HG02884 (cell line): Measurements from ENCODE around the gene SEMA6D.

Source experiments
- ATAC-seq: cut with Tn5 transposase; IDR thresholded peaks from one replicate; pipeline ENCODE4 v1.9.1; 2021; ENCODE audit warnings: mild to moderate bottlenecking, moderate library complexity; ENCODE audit not compliant: unreplicated experiment

Gene SEMA6D

GRCh38 chr15:47786371-47786770, 69.1 kb downstream of the SEMA6D start:
- ATAC-seq, result no peak

- no peak for ATAC-seq
Measured at GRCh38 chr15:47787875-47788274, 70.6 kb downstream of the SEMA6D start.

DNA sequence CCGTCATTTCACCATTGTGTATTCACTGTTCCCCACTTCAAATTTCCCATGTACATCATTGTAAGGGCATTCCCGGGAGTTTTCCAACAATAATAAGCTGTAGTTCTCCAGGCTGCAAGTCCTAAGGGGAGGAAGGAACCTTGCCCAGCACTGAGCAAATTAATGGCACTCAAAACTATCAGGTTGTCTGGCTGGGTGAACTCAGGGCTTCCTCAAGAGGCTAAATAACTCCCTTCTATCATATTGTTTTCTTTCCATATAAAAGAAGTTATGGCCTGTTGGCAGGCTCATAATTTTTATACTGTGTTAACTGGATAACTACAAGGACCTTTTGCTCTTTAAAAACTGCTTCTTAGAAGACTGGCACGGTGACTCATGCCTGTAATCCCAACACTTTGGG, 71.4 kb downstream of the SEMA6D start:
- ATAC-seq, result no peak

DNA sequence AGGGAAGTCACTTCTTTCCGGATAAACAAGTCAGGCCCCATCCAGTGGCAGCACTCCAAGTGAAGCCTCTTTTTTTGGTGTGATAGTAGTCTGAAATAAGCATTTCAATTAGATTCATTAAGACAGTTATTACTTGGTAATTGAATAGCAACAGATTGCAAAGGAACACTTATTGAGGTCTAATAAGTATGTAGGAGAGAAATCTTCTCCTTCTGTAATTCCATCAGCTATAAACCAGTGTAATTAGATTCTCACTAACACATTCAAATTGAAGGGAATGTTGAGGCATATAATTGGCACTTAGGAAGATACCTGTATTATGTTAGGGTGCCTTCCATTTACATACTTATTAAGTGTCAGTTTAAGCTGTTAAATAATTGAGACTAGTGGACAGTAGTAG, 73.9 kb downstream of the SEMA6D start:
- ATAC-seq, result no peak

GRCh38 chr15:47792231-47792630, 74.9 kb downstream of the SEMA6D start:
- ATAC-seq, result no peak

GRCh38 chr15:47794252-47794914, 77.1 kb downstream of the SEMA6D start:
- ATAC-seq, result no peak

DNA sequence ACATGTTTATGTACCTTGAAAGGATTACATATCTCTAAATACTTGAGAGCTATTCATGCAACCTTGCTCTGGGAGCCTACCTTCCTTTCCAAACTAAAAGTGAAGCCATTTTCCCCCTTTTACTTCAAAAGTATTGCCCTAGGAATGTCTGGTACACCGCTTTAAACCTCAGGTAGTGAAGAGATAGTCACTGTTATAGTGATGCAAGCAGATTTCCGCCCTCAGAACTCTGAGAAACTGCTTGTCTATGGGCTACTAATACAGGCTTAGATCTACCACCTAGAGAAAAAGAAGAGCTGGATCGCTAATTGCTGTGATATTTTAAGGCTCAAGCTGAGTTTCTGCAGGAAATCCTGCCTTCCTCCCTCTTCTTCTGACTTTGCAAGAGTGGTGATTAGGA, 78.6 kb downstream of the SEMA6D start:
- ATAC-seq, result no peak

DNA sequence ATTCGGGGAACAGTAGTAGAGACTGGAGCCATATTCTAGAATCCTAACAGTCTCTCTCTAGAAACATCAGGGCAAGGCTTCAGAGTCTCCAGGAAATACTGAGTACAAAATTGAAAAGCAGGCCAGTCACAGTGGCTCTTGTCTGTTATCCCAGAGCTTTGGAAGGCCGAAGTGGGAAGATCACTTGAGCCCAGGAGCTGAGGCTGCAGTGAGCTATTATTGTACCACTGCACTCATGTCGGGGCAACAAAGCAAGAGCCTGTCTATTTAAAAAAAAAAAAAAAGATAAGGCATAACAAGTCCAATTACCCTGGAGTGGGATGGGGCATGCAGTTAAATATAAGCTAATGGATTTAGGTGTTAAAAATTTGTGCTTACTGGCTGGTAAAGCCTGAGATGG, 79.0 kb downstream of the SEMA6D start:
- ATAC-seq, result no peak

- no peak for ATAC-seq
Measured at GRCh38 chr15:47796830-47797229, 79.5 kb downstream of the SEMA6D start.

GRCh38 chr15:47801522-47801921, 84.2 kb downstream of the SEMA6D start:
- no peak for ATAC-seq

GRCh38 chr15:47802216-47802615, 84.9 kb downstream of the SEMA6D start:
- ATAC-seq, result no peak

DNA sequence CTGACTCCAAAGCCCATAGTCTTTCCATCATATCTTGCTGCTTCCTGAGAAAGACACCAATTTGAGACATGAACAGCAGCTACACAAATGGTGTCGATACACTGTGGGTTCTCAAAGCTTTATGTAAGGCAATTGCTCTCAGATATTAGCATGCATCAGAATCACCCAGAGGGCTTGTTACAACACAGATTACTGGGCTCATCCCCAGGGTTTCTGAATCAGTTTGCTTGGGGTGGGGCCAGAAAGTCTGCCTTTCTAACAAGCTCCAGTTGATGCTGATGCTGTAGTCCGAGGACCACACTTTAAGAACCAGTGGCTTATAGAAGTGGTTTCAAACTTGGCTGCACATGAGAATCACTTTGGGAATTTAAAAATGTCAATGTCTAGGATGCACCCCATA, 86.5 kb downstream of the SEMA6D start:
- no peak for ATAC-seq

DNA sequence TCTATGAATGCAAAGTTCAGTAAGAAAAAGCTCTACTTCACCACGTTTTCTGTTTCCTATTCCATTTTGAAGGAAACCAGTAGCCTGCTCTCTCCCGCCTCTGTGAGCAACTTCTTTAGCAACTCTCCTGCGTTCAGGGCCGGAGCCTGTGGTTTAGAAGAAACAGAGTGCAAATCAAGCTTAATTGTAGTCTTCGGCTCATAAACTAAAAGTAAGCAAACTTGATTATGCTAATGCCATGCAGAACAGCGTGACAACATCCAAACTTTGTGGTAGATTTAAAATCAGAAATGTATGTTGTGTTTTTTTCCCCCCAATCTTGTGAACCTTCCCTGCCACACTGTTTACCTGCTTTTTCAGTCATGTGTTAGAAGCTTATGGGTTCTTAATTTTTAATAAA, 87.4 kb downstream of the SEMA6D start:
- no peak for ATAC-seq

GRCh38 chr15:47806008-47806407, 88.7 kb downstream of the SEMA6D start:
- ATAC-seq, result no peak

GRCh38 chr15:47811172-47811571, 93.9 kb downstream of the SEMA6D start:
- no peak for ATAC-seq

- peak; percentile 53 for ATAC-seq
Measured at GRCh38 chr15:47812470-47812999, 95.2 kb downstream of the SEMA6D start.

GRCh38 chr15:47813748-47814384, 96.6 kb downstream of the SEMA6D start:
- peak; percentile 89 for ATAC-seq

DNA sequence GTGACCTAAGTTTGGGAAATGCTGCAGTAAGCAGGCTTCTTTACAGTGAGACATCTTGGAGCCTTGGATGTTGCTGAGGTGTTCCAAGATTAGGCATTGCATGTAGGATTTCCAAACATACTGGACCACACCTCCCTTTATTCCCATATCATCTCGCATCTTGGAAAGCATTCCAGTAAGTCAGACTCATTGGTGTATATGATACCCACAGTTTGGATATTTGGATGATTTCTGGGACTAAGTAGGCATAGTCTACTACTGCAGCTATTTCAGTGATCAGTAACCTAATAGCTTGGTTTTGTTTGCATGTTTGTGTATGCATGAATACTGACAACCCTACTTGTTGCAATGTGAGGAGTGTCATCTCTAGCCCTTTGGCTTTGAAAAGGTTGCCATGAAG, 97.3 kb downstream of the SEMA6D start:
- ATAC-seq, result no peak

DNA sequence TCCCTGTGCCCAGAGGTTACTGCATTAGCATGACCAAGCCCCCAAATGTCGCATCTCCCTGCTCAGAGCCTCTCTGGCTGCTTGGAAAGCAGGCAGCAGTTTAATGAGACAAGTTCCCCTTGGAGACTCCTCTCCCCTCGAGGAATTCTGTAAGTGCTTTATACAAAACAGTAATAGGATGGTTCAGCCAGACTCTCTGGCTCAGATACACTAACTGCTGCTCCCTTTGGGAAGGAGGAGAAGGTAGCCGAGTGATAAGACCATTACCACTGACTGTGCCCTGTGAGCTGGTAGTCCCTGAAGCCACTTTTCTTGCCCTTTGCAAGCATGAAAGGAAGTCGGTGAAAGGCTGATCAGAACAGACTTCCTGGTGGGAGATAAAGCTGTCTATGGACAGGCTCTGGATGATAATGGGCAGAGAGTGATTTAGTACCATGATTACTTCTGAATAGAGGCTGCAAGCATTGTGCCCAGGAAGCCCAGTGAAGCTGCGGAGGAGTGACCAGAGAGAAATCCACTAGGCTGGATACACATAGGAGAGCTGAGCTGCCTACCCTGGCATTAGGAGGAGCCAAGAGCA, 100.8 kb downstream of the SEMA6D start:
- ATAC-seq, result no peak

GRCh38 chr15:47819158-47819557, 101.9 kb downstream of the SEMA6D start:
- ATAC-seq, result no peak

GRCh38 chr15:47820057-47820746, 102.9 kb downstream of the SEMA6D start:
- ATAC-seq, result no peak
